Progenitor cell of endocrine pancreas (in vitro differentiated cells): ENCODE measurements around the gene TMEM239. TPM values are rescaled to one million over a fixed set of nuclear protein-coding genes. Genes with fewer than 3 reads are reported as not detected.
A peak's percentile ranks its signal among the peaks of the same experiment; 100 is the strongest.

ENCODE experiments used
- DNase-seq: peaks from one replicate; pipeline ENCODE4 v3.0.0; 2021; ENCODE audit warnings: low spot score; ENCODE audit not compliant: unreplicated experiment
- H3K27ac Mint-ChIP-seq: 2 replicates; pipeline ENCODE4 v1.8.0; 2021; ENCODE audit warnings: mild to moderate bottlenecking, moderate library complexity, mixed read lengths
- H3K27me3 Mint-ChIP-seq: 2 replicates; pipeline ENCODE4 v1.8.0; 2021; ENCODE audit warnings: mixed read lengths
- H3K36me3 Mint-ChIP-seq: 2 replicates; pipeline ENCODE4 v1.8.0; 2022; ENCODE audit warnings: mixed read lengths; ENCODE audit not compliant: insufficient read depth
- H3K4me1 Mint-ChIP-seq: 2 replicates; pipeline ENCODE4 v1.8.0; 2021; ENCODE audit warnings: low read depth, mixed read lengths
- H3K4me3 Mint-ChIP-seq: 2 replicates; pipeline ENCODE4 v1.8.0; 2021; ENCODE audit warnings: low read depth, mild to moderate bottlenecking, moderate library complexity, mixed read lengths
- H3K9me3 Mint-ChIP-seq: 2 replicates; pipeline ENCODE4 v1.8.0; 2021; ENCODE audit warnings: low read depth, mixed read lengths
- total RNA-seq: library from RNA; stranded (reverse); gene quantifications from 2 replicates; pipeline ENCODE4 v1.2.1, GENCODE V29; 2021
- TF ChIP-seq, protein P1 (sequence below): fragments of 200-600 bp; sonication (generic); IDR thresholded peaks from one replicate; pipeline ENCODE4 v1.5.0; 2021; ENCODE audit warnings: antibody characterized with exemption, mild to moderate bottlenecking; ENCODE audit not compliant: unreplicated experiment

Gene TMEM239
- total RNA-seq, 1 donor from 2014 or later, result not detected

DNA sequence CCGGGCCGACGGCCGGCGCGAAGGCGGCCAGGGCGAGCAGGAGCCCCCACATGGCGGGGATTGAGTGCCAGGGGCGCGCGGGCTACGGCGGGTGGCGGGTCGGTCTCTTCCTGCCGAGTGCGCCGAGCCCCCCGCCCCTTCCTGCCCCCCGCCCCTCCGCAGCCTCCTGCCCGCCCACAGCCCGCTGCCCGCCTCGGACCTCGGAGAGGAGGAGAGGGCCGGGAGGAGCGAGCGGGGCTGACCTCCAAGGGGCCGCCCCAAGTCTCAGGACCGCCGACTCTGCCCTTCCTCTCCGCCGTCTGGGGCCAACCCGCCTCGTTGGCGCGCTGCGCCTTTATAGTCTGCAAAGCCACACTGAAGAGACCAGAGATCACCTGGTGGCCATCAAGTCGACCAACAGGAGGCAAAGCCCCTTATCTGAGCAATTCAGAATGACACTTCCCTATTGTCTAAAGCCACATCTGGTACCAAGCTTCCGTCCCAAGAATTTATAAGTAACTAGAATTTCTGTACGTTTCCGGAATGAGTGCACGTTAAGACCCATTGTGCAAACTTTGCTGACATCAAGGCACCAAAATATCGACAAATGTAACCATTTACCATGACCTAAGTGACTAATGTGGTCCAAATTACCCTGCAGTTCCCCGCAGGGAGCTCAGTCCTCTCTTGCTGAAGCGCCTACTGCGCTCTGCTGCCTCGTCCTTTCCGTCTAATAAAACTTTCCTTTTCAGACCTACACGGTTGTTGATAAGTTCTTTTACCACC, 15.5 kb upstream of the TMEM239 start, which contains the start of gene CPXM1:
Gene CPXM1 (minus strand): TSS at position 107 of the 765 bp plus-strand sequence. CDS start 55 bp downstream, at position 52.
- Mint-ChIP-seq H3K4me1 (peaks cover 16% of the 10 kb centered on the region), H3K36me3 (peaks cover 6% of the 10 kb centered on the region), H3K9me3 (no peaks in the 10 kb centered on the region), H3K27ac (peak within 1 kb of the TSS; percentile 91), H3K4me3 (peak within 1 kb of the TSS; percentile 95), H3K27me3 (peaks cover 30% of the 10 kb centered on the region)
- TF ChIP-seq, protein P1, sequence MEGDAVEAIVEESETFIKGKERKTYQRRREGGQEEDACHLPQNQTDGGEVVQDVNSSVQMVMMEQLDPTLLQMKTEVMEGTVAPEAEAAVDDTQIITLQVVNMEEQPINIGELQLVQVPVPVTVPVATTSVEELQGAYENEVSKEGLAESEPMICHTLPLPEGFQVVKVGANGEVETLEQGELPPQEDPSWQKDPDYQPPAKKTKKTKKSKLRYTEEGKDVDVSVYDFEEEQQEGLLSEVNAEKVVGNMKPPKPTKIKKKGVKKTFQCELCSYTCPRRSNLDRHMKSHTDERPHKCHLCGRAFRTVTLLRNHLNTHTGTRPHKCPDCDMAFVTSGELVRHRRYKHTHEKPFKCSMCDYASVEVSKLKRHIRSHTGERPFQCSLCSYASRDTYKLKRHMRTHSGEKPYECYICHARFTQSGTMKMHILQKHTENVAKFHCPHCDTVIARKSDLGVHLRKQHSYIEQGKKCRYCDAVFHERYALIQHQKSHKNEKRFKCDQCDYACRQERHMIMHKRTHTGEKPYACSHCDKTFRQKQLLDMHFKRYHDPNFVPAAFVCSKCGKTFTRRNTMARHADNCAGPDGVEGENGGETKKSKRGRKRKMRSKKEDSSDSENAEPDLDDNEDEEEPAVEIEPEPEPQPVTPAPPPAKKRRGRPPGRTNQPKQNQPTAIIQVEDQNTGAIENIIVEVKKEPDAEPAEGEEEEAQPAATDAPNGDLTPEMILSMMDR, result peak; percentile 45
- peak; percentile 61 for DNase-seq

DNA sequence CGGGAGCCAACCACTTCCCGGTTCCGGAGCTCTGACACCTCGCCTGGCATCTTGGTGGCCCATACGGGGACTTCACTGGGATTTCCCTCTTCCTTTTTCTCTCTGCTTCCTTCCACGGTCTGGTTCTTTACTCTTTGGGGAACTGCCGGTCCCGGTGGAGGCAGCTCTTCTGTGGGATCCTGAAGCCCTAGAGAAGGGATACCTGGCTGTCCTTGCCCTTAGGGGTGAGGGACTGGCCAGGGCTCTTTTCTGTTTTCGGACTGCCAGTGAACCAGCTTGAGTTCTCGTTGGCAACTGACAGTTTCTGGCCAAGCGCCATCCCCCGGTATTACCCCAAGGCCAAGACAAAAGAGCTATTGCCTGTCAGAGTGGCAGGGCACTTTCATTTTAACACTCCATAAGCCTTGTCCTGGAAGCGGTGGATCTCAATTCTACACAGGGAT, 14.9 kb upstream of the TMEM239 start:
- Mint-ChIP-seq H3K27me3 (peaks cover 35% of the 10 kb centered on the region), H3K36me3 (peaks cover 4% of the 10 kb centered on the region), H3K27ac (peak overlapping the region; percentile 33), H3K9me3 (no peaks in the 10 kb centered on the region), H3K4me3 (peak overlapping the region; percentile 87), H3K4me1 (peaks cover 17% of the 10 kb centered on the region)
- no peak for DNase-seq
- TF ChIP-seq, protein P1, result no peak

DNA sequence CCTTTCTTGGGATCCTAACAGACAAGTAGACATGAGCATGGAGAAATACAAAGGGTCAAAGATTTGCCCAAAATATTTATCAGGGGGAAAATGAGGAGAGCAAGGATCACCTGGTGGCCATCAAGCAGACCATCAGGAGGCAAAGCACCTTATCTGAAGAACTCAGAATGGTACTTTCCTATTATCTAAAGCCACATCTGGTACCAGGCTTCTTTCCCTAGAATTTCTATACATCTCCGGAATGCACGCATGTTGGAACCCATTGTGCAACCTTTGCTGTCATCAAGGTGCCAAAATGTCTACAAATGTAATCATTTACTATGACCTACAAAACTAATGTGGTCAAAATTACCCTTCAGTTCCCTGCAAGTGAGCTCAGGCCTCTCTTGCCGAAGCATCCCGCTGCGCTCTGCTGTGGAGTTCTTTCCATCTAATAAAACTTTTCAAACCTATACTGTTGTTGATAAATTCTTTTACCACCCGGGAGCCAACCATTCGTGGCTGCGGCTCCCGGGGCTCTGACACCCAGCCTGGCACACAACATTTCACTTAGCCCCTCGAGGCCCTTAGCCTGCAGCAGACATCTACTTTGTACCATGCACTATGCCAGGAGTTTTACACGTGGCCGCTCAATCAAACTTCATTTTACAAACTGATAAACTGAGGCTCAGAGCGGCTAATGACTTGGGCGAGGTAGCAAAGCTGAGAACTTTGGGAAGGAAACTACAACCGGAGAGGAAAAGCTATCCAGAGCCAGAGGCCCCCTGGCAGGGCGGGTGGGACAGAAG, 11.9 kb upstream of the TMEM239 start:
- Mint-ChIP-seq H3K4me3 (no peak overlapping the region), H3K27me3 (peaks cover 56% of the 10 kb centered on the region)
- DNase-seq, result no peak

DNA sequence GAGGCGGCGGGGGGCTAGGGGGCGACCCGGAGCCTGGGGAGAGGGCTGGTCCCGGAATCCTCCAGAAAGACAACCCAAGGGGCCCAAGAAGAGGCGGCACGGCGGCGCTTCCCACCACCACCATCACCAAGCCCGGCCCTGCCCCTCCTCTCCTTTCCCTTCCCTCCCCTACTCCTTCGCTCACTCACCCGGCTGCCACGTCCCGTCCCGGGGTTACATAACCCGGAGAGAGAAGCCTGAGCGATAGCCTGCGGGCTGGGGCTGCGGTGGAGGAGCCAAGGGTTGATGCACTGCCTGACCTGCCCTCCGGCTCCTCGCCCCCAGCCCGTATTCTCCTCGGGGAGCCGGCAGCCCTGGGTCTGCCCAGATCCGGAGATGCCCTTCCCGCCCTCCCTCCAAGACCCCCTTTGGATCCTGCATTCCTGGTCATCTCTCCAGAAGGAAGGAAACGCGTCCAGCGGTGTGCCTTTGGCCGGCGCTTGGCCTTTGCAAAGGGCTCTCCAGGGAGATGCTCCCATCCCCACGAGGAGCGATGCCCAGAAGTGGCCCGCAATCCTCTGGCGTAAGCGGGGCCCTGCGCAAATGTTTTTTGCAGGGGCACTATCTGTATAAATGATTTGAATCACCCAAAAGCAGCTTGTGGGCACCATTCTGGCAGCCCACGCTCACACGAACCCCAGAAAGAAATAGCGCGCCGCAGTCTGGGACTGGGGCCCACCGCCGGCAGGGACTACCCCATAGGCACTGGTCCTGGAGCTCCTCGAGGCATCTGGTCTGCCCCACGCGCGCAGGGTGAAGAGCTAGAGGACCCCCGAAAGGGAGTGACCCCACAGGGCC, 11.1 kb upstream of the TMEM239 start:
- no peak overlapping the region for H3K27ac Mint-ChIP-seq
- no peak overlapping the region for H3K4me3 Mint-ChIP-seq
- peaks cover 57% of the 10 kb centered on the region for H3K27me3 Mint-ChIP-seq
- DNase-seq, result no peak
- TF ChIP-seq, protein P1, result no peak
- H3K36me3 Mint-ChIP-seq, result no peaks in the 10 kb centered on the region
- H3K9me3 Mint-ChIP-seq, result no peaks in the 10 kb centered on the region
- H3K4me1 Mint-ChIP-seq, result peaks cover 9% of the 10 kb centered on the region

More for the DNA sequence above, 11.9 kb upstream of the TMEM239 start:
- H3K4me1 Mint-ChIP-seq, result peaks cover 14% of the 10 kb centered on the region
- no peak overlapping the region for H3K27ac Mint-ChIP-seq
- H3K36me3 Mint-ChIP-seq, result no peaks in the 10 kb centered on the region
- TF ChIP-seq, protein P1, result no peak
- no peaks in the 10 kb centered on the region for H3K9me3 Mint-ChIP-seq
